Effector memory CD4-positive, alpha-beta T cell (primary cell): ENCODE measurements around the gene CHCT1.
"Not testable (repeated sequence)": the region's sequence is repeated elsewhere in the genome, so short reads cannot be mapped to it uniquely, and the experiment has no call there.

Source experiments
- DNase-seq, 3 donors: peaks; one replicate each; pipeline ENCODE4 v3.0.0-alpha.2; 2020
- H3K27ac ChIP-seq: 2 replicates; pipeline ENCODE4 v1.7.0; 2013; ENCODE audit warnings: mild to moderate bottlenecking, low read length, moderate library complexity; ENCODE audit not compliant: insufficient read depth, poor library complexity, severe bottlenecking
- H3K27me3 ChIP-seq: replicated peaks from 2 replicates; pipeline ENCODE4 v1.7.0; 2013; ENCODE audit warnings: mild to moderate bottlenecking, low read length; ENCODE audit not compliant: insufficient read depth, control insufficient read depth, poor library complexity, severe bottlenecking
- H3K36me3 ChIP-seq: 2 replicates; pipeline ENCODE4 v1.7.0; 2013; ENCODE audit warnings: mild to moderate bottlenecking, low read length, moderate library complexity; ENCODE audit not compliant: control insufficient read depth, insufficient read depth
- H3K4me1 ChIP-seq: 2 replicates; pipeline ENCODE4 v1.7.0; 2013; ENCODE audit warnings: low read length, mild to moderate bottlenecking; ENCODE audit not compliant: control insufficient read depth, insufficient read depth, poor library complexity, severe bottlenecking
- H3K4me3 ChIP-seq: 2 replicates; pipeline ENCODE4 v1.7.0; 2013; ENCODE audit warnings: low read length, low read depth, mild to moderate bottlenecking; ENCODE audit not compliant: insufficient read depth, poor library complexity, severe bottlenecking
- H3K9me3 ChIP-seq: 2 replicates; pipeline ENCODE4 v1.7.0; 2013; ENCODE audit warnings: mild to moderate bottlenecking, low read length, moderate library complexity; ENCODE audit not compliant: control insufficient read depth

Gene CHCT1

DNA sequence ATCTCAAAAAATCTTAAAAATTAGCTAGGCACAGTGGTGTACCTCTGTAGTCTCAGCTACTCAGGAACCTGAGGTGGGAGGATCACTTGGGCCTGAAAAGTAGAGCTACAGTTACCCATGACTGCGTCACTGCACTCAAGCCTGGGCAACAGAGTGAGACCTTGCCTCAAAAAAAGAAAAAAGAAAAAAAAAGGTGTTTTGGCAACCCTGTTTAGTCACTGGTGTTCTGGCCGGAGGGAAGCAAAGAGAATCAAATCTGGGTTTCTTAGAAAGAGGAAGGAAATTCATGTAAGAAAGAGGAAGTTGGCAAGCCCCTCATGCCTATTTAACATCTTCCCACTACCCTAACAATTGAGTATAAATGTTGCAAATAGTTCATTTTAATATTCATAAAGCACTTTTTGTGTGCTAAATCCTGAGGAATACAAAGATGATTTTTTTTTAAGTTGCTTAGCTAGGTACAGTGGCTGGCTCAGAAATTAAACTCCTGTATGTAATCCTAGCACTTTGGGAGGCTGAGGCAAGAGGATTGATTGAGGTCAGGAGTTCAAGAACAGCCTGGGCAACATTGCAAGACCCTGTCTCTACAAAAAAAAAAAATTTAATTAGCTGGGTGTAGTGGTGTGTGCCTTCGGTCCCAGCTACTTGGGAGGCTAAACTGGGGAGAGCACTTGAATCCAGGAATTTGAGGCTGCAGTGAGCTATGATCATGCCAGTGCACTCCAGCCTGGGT is 23.9 kb upstream of the CHCT1 start:
- H3K4me3 ChIP-seq, result no peak overlapping the region
- no peaks in the 10 kb centered on the region for H3K9me3 ChIP-seq
- H3K27ac ChIP-seq, result no peak overlapping the region
- no peaks in the 10 kb centered on the region for H3K36me3 ChIP-seq
- H3K4me1 ChIP-seq, result peaks cover 8% of the 10 kb centered on the region
- no peak for DNase-seq
- no peaks in the 10 kb centered on the region for H3K27me3 ChIP-seq

DNA sequence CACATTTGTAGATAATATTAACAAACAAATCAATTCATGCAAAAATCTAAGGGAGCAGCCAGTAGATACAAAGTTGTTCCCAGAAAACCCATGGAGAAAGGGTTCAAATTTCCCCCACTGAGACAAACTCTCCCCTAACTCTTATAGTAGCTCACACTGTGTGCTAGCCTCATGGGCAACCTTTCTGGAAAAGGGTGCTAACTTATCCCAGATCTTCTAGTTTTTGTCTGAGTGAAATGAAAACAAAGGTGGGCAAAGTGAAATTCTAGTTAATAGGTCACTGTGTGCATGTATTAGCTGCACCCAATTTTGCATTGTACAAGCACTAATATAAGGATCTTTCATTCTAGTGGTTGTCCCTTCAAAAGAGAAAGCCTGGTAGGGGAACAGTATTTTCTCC is 20.5 kb upstream of the CHCT1 start:
- no peak overlapping the region for H3K27ac ChIP-seq
- H3K27me3 ChIP-seq, result no peaks in the 10 kb centered on the region
- no peaks in the 10 kb centered on the region for H3K9me3 ChIP-seq
- peaks cover 8% of the 10 kb centered on the region for H3K4me1 ChIP-seq
- H3K36me3 ChIP-seq, result no peaks in the 10 kb centered on the region
- DNase-seq, result no peak
- no peak overlapping the region for H3K4me3 ChIP-seq

DNA sequence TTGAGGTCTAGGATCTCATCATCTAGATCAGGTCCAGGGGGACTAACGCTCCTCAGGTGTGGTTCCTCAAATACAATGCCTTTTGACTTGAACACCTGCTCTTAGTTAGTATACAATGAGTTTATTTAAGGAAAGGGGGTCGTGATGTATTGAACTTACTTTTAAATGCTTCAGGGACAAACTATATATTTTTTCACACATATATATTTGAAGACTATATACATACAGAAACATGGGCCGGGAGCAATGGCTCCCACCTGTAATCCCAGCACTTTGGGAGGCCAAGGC is 18.8 kb upstream of the CHCT1 start:
- no peak for DNase-seq
- Histone ChIP-seq H3K4me1 (peaks cover 3% of the 10 kb centered on the region), H3K9me3 (no peaks in the 10 kb centered on the region), H3K4me3 (no peak overlapping the region), H3K36me3 (no peaks in the 10 kb centered on the region), H3K27me3 (no peaks in the 10 kb centered on the region), H3K27ac (no peak overlapping the region)

DNA sequence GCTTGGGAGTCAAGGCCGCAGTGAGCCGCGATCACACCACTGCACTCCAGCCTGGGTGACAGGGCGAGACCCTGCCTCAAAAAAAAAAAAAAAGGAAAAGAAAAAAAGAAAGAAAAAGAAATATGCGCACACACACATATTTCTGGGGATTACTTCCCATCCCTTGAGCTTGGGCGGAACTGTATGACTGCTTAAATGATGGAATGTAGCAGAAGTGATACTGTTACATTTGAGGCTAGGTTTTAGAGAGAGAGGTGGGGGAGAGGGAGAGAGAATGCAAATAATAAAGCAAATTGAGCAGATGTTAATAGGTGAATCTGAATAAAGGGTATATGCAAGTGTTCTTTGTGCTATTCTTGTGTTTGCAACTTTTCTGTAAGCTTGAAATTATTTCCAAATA is 18.3 kb upstream of the CHCT1 start:
- Histone ChIP-seq H3K9me3 (no peaks in the 10 kb centered on the region), H3K36me3 (no peaks in the 10 kb centered on the region), H3K4me1 (no peaks in the 10 kb centered on the region), H3K27ac (no peak overlapping the region), H3K4me3 (no peak overlapping the region), H3K27me3 (no peaks in the 10 kb centered on the region)
- no peak for DNase-seq

DNA sequence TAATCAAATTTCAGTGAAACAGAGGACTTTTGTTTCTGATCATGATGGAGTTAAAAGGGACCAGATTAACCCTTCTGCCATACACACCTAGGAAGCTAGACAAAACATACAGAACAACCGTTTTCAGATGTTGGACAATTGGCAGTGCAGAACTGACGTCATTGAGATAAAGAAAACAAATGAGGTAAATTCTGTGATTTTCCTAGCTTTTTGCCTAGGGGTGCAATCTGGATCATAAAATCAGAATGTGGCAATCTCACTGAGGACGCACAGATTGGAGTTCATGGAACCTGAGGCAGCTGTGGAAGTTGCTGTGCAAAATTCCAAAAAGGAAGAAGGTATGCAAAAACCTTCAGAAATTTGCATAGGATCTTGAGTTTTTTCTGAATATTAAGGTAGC is 15.4 kb upstream of the CHCT1 start:
- no peak overlapping the region for H3K4me3 ChIP-seq
- no peak for DNase-seq
- H3K27ac ChIP-seq, result no peak overlapping the region
- H3K36me3 ChIP-seq, result no peaks in the 10 kb centered on the region
- H3K4me1 ChIP-seq, result no peaks in the 10 kb centered on the region
- no peaks in the 10 kb centered on the region for H3K27me3 ChIP-seq
- no peaks in the 10 kb centered on the region for H3K9me3 ChIP-seq

DNA sequence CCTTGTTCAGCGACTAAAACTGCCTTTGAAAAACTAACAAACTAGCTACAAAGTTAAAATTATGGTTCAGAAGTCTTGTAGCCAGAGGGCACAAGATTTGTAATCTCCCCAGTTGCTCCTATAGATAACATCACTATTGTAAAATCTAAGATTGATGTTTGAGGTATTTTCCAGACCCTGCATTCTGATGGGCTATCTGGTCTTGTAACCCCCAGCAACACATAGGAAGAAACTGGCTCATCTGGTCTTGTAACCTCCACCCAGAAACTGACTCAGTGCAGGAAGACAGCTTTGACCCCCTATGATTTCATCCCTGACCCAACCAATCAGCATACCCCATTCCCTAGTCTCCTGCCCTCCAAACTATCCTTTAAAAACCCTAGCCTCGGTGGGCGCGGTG is 12.3 kb upstream of the CHCT1 start:
- no peak for DNase-seq
- Histone ChIP-seq H3K4me1 (no peaks in the 10 kb centered on the region), H3K36me3 (no peaks in the 10 kb centered on the region), H3K27me3 (no peaks in the 10 kb centered on the region), H3K9me3 (no peaks in the 10 kb centered on the region), H3K27ac (no peak overlapping the region), H3K4me3 (no peak overlapping the region)

DNA sequence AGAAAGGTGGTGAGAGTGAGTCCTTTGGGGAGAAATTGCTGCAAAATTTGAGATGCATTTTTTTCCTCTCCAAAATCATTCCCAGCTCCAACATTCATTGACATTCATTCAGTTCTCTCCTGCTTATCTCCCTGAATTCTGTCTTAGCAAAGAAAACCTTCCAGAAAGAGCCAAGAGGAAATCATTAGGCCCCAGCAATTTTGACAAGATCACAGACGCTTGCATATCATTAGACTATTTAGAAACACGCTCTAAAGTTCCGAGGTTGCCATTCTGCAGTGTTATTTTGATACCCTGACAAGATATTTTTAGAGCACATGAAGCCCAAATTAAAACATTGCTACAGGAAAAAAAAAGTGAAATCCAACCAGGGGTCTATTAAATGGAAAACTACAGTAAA is 9.6 kb upstream of the CHCT1 start:
- H3K27me3 ChIP-seq, result no peaks in the 10 kb centered on the region
- H3K4me3 ChIP-seq, result no peak overlapping the region
- H3K27ac ChIP-seq, result no peak overlapping the region
- DNase-seq, result no peak
- H3K9me3 ChIP-seq, result no peaks in the 10 kb centered on the region
- no peaks in the 10 kb centered on the region for H3K4me1 ChIP-seq
- no peaks in the 10 kb centered on the region for H3K36me3 ChIP-seq

DNA sequence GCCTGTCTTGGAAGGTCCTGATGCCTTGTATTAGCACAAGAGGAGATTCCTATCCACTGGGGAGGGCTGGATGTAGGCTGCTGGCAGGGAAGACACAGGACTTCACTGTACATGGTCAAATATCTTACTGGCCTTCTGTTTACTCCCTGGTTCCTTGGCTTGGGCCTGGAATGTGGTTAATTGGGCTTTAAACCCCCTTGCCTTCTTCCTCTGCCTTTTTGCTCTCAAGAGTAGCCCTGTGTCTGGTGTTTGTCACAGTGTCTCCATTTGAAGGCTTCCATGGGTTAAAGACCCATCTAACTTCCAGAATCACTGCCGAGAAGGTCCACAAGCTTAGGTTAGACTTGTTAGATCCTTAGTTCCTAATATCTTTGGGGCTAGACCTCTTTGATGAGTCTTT is 7.1 kb upstream of the CHCT1 start:
- Histone ChIP-seq H3K4me1 (no peaks in the 10 kb centered on the region), H3K9me3 (no peaks in the 10 kb centered on the region), H3K36me3 (no peaks in the 10 kb centered on the region), H3K27ac (no peak overlapping the region), H3K4me3 (no peak overlapping the region), H3K27me3 (no peaks in the 10 kb centered on the region)
- no peak for DNase-seq

DNA sequence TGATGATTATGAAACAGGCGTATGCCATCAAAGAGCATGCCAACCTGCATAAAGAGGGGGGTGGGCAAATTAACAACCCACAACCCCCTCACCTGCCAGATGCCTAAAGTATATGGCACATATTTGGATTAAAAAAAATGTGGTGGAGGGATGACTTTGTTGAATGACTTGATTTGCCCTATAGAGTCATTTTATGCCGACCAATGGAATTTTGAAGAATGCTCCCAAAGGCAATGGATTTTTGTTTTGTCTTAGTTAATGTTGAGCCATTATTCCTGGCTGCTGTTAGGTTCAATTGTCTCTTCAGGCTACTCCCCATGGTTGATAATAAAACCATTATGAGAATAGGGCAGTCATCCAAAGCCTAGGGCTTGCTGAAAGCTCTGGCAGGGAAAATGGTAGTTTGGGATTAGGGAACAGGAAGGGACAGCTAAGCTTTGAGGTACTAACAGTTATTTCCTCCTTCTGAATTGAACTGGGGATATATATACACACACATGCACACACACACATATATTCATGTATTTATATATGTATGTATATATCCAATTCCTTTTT is 5.8 kb upstream of the CHCT1 start:
- no peak for DNase-seq
- Histone ChIP-seq H3K36me3 (no peaks in the 10 kb centered on the region), H3K27me3 (no peaks in the 10 kb centered on the region), H3K4me3 (no peak overlapping the region), H3K9me3 (no peaks in the 10 kb centered on the region), H3K4me1 (no peaks in the 10 kb centered on the region), H3K27ac (no peak overlapping the region)

DNA sequence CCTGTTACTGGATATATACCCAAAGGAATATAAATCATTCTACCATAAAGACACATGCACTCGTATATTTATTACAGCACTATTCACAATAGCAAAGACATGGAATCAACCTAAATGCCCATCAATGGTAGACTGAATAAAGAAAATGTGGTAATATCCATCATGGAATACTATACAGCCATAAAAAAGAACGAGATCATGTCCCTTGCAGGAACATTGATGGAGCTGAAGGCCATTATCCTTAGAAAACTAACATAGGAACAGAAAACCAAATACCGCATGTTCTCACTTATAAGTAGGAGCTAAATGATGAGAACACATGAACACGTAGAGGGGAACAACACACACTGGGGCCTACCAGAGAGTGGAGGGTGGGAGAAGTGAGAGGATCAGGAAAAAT is 3.3 kb upstream of the CHCT1 start:
- not testable (repeated sequence) for H3K4me1 ChIP-seq, H3K27ac ChIP-seq, H3K4me3 ChIP-seq, H3K27me3 ChIP-seq, DNase-seq, H3K9me3 ChIP-seq, H3K36me3 ChIP-seq
